ENCODE measurements around the gene NBPF6.
"Not testable (repeated sequence)": the region's sequence is repeated elsewhere in the genome, so short reads cannot be mapped to it uniquely, and the experiment has no call there.

Gene NBPF6

DNA sequence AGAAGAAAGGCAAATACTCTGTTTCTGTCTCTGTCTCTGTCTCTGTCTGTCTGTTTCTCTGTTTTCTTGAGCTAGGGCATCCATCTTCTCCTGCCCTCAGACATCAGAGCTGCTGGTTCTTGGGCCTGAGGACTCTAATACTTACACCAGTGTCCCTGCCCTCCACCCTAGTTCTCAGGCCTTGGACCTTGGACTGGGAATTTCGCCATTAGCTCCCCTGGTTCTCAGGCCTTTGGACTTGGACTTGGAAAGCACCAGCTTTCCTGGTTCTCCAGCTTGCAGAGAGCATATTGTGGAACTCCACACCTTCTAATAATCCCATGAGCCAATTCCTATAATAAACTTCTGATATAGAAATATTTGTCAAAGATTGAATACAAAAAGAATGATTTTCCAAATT lies 32.6 kb downstream of the NBPF6 start:
- H3K4me3 ChIP-seq (ENCODE audit: low read length), result no peak overlapping the region
- TF ChIP-seq ZNF274 (IDR thresholded peaks at IDR 0.05; ENCODE audit: low read depth, low read length), result no peak

DNA sequence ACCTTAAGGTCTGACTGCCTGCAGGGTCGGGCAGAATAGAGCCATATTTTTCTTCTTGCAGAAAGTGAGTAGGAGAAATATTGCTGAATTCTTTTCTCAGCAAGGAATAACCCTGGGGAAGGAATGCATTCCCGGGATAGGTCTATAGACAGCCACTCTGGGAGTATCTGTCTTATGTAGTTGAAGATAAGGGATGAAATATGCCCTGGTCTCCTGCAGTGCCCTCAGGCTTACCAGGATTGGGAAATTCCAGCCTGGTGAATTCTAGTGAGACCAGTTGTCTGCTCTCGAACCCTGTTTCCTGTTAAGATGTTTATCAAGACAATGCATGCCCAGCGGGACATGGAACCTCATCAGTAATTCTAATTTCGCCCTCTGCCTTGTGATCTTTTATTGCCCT lies 35.8 kb downstream of the NBPF6 start:
- H3K4me3 ChIP-seq (ENCODE audit: low read length), result not testable (repeated sequence)

DNA sequence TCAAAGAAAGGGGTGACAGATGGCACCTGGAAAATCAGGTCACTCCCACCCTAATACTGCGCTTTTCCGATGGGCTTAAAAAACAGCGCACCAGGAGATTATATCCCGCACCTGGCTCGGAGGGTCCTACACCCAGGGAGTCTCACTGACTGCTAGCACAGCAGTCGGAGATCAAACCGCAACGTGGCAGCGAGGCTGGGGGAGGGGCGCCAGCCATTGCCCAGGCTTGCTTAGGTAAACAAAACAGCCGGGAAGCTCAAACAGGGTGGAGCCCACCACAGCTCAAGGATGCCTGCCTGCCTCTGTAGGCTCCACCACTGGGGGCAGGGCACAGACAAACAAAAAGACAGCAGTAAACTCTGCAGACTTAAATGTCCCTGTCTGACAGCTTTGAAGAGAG lies 36.6 kb downstream of the NBPF6 start:
- H3K4me3 ChIP-seq (ENCODE audit: low read length), result not testable (repeated sequence)

DNA sequence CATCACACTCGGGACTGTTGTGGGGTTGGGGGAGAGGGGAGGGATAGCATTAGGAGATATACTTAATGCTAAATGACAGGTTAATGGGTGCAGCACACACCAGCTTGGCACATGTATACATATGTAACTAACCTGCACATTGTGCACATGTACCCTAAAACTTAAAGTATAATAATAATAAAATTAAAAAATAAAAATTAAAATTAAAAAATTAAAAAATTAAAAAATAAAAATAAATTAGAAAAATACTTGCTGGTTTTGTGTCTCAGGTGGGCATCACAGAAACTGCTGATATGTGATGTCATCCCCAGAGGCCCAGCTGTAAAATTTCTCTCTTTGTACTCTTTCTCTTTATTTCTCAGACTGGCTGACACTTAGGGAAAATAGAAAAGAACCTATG lies 44.9 kb downstream of the NBPF6 start:
- not testable (repeated sequence) for H3K4me3 ChIP-seq (ENCODE audit: low read length)

DNA sequence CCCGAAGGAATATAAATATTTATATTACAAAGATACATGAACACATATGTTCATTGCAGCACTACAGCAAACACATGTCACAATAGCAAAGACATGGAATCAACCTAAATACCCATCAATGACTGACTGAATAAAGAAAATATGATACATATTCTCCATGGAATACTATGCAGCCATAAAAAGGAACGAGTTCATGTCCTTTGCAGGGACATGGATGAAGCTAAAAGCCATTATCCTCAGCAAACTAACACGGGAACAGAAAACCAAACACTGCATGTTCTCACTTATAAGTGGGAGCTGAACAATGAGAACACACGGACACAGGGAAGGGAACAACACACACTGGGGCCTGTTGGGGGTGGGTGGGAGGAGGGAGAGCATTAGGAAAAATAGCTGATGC lies 46.7 kb downstream of the NBPF6 start:
- H3K4me3 ChIP-seq (ENCODE audit: low read length), result not testable (repeated sequence)

DNA sequence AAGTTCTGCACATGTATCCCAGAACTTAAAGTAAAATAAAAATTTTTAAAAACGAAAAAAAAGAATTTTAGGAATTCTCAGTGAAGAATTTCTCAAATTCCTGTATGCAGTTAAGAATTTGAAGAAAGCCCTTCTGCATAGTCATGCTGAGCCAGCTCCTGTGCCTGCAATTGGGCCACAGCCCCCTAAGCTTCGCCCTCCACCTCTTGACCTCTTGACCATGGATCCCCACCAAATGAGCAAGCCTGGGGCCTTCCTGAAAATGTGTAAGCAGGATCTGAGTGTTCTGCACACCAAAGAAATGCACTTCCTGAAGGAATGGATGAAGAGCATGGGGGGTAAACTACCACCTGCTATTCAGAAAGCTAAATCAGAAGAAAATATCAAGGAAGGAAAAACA lies 52.0 kb downstream of the NBPF6 start:
- no peak for TF ChIP-seq ZNF274 (IDR thresholded peaks at IDR 0.05; ENCODE audit: low read depth, low read length)
- no peak overlapping the region for H3K4me3 ChIP-seq (ENCODE audit: low read length)

DNA sequence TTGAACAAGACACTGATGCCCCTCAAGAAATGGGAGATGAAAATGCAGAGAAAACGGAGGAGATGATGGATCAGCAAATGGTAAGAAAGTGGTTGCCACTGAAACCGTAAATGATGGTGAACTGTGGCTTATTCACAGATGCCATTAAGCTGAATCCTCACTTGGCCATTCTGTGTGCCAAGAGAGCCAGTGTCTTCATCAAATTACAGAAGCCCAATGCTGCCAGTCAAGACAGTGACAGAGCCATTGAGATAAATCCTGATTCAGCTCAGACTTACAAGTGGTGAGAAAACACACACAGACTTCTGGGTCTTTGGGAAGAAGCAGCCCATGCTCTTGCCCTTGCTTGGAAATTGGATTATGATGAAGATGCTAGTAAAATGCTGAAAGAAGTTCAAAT lies 52.5 kb downstream of the NBPF6 start:
- H3K4me3 ChIP-seq (ENCODE audit: low read length), result no peak overlapping the region
- TF ChIP-seq ZNF274 (IDR thresholded peaks at IDR 0.05; ENCODE audit: low read depth, low read length), result no peak

DNA sequence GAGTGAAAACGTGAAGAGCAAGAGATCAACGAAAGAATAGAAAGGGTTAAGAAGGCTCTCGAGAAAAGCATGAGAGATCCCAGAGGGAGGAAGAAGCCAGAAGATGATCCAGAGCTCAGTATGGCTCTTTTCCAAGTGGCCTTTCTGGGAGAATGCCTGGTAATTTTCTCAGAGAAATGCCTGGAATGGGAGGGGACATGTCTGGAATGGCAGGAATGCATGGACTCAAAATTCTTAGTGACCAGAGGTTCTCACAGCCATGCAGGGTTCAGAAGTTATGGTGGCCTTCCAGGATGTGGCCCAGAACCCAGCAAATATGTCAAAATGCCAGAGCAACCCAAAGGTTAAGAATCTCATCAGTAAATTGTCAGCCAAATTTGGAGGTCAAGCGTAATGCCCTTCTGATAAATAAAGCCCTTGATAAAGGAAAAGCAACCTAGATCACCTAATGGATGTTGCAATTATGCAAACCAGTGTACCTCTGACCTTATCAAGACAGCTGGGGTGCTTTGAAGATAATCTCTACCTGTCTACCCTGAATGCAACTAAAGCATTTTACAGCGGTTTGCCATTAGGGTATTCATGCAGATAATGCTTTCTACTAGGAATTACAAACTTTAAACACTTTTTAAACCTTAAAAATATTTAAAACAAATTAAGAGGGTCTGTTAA lies 53.1 kb downstream of the NBPF6 start:
- no peak overlapping the region for H3K4me3 ChIP-seq (ENCODE audit: low read length)
- no peak for TF ChIP-seq ZNF274 (IDR thresholded peaks at IDR 0.05; ENCODE audit: low read depth, low read length)

DNA sequence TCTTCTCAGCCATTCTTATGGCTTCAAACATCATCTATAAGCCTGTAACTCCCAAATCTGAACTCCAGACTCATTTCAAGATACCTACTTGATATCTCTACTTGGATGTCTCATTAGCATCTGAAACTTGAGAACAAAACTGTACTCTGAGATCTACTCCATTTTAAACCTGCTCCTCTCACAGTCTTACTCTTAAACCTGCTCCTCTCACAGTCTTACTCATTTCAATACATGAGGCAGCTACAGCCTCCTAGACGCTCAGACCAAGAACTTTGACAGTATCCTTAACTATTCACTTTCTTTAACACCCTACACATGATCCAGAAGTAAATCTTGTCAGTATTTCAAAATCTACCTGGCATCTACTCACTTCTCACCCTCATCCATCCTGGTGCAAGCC lies 54.3 kb downstream of the NBPF6 start:
- no peak overlapping the region for H3K4me3 ChIP-seq (ENCODE audit: low read length)
- TF ChIP-seq ZNF274 (IDR thresholded peaks at IDR 0.05; ENCODE audit: low read depth, low read length), result no peak

DNA sequence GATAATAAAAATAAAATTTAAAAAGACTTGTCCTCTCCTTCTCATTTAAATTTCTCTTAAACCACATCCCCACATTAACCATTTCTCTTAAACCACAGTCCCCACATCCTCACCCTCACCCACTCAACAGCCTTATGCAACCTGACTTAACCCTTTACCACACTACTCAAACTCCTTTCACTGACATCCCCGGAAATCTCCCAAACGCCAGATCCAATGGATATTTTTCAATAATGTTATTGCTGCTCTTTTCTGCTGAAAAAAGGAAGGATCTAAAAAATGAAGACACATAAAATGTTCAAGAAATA lies 55.6 kb downstream of the NBPF6 start:
- H3K4me3 ChIP-seq (ENCODE audit: low read length), result no peak overlapping the region
- no peak for TF ChIP-seq ZNF274 (IDR thresholded peaks at IDR 0.05; ENCODE audit: low read depth, low read length)

DNA sequence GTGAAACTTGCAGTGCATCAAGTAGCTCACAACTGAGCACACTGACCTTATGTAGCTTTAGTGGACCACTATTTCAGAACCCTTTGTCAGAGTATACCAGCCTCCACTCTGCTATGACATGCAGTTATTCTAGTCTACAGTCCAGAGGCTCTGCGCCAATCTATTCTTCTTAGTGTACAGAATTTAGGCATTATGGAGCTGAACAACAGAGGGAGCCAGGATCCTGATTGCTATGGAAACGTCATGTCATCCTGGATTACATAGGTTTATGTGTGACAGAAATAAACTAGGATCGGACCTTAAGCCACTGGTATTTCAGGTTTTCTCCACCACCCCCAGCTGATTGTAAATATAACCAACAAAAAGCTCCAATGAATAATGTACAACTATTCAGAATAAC lies 61.6 kb downstream of the NBPF6 start:
- no peak for TF ChIP-seq ZNF274 (IDR thresholded peaks at IDR 0.05; ENCODE audit: low read depth, low read length)
- H3K4me3 ChIP-seq (ENCODE audit: low read length), result no peak overlapping the region

DNA sequence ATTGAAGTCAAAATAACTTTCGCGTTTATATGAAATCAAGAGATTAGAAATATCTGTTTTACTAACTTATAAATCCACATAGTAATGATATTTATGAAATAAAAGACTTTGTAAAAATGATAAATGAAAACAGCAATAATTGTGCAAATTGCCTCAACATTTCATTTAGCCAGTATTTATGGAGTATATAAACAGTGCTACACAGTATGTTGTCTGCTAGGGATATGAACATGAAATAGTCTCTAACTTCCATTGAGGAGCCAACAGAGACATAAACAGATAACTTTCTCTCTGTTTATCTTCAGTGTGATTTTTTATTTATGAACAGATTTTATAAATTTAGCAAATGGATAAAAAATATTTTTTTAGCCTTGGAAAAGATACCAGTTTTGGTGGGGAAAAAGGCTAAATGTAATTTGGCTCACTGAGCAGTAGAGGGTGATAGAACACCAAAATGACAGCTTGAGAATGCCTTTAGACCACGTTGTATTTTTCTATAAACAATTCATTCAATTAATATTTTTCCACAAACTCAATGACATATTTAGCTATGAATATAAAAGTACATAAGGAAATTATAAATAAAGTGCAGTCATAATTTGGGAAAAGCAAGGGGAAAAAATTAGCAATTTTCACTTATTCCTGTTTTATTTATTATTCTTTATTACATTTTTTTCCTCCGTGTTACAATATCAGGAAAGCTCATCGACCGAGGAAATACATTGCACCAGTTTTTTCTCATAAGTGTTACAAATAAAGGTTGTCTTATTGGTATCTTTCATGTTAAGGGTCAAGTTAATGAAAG lies 62.3 kb downstream of the NBPF6 start:
- no peak for TF ChIP-seq ZNF274 (IDR thresholded peaks at IDR 0.05; ENCODE audit: low read depth, low read length)
- H3K4me3 ChIP-seq (ENCODE audit: low read length), result no peak overlapping the region

DNA sequence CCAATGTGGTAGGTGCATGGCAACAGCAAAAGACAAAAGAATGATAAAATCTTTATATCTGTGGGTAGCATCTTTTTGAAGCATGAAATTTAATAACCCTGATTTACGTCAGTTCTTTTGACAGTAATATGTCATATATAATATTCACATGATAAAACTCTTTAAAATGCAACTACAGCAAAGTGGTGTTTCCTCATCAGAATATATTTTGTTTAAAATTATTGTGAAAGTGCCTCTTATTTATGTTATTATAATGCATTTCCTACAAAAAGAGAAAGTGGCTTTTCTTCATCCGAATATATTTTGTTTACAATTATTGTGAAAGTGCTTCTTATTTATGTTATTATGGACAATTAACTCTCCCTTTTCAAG lies 62.9 kb downstream of the NBPF6 start:
- TF ChIP-seq ZNF274 (IDR thresholded peaks at IDR 0.05; ENCODE audit: low read depth, low read length), result no peak
- no peak overlapping the region for H3K4me3 ChIP-seq (ENCODE audit: low read length)

DNA sequence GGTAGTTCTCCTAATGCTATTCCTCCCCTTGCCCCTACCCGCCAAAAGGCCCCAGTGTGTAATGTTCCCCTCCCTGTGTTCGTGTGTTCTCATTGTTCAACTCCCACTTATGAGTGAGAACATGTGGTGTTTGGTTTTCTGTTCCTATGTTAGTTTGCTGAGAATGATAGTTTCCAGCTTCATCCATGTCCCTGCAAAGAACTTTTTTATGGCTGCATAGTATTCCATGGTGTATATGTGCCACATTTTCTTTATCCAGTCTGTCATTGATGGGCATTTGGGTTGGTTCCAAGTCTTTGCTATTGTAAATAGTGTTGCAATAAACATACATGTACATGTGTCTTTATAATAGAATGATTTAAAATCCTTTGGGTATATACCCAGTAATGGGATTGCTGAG lies 63.8 kb downstream of the NBPF6 start:
- H3K4me3 ChIP-seq (ENCODE audit: low read length), result not testable (repeated sequence)

DNA sequence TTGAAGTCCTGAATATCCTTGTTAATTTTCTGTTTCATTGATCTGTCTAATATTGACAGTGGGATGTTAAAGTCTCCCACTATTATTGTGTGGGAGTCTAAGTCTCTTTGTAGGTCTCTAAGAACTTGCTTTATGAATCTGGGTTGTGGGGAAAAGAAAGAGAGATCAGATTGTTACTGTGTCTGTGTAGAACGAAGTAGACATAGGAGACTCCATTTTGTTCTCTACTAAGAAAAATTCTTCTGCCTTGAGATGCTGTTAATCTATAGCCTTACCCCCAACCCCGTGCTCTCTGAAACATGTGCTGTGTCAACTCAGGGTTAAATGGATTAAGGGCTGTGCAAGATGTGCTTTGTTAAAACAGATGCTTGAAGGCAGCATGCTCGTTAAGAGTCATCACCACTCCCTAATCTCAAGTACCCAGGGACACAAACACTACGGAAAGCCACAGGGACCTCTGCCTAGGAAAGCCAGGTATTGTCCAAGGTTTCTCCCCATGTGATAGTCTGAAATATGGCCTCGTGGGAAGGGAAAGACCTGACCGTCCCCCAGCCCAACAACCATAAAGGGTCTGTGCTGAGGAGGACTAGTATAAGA lies 67.3 kb downstream of the NBPF6 start:
- H3K4me3 ChIP-seq (ENCODE audit: low read length), result not testable (repeated sequence)

All from GM08714 (cell line).